D341Med (cell line): Measurements from ENCODE around the gene POLD2.
A peak's percentile ranks its signal among the peaks of the same experiment; 100 is the strongest.

Experiments
- DNase-seq: peaks from one replicate; pipeline ENCODE4 v3.0.0; 2012; ENCODE audit warnings: low spot score

Gene POLD2

GRCh38 chr7:44152971-44153947 lies 29.9 kb upstream of the POLD2 start:
- no peak for DNase-seq

- DNase-seq, result no peak
Observed at GRCh38 chr7:44151956-44152355, 28.6 kb upstream of the POLD2 start.

GRCh38 chr7:44150966-44151941 lies 27.9 kb upstream of the POLD2 start:
- DNase-seq, result no peak

- no peak for DNase-seq
Observed at GRCh38 chr7:44150466-44150832, 27.1 kb upstream of the POLD2 start.

GRCh38 chr7:44149571-44150465 lies 26.5 kb upstream of the POLD2 start:
- peak; percentile 20 for DNase-seq

GRCh38 chr7:44148961-44149536 lies 25.7 kb upstream of the POLD2 start:
- DNase-seq, result peak; percentile 12

- peak; percentile 12 for DNase-seq
Observed at GRCh38 chr7:44148166-44148565, 24.8 kb upstream of the POLD2 start.

GRCh38 chr7:44147026-44147991 lies 24.0 kb upstream of the POLD2 start:
- peak; percentile 35 for DNase-seq

- peak; percentile 74 for DNase-seq
Observed at GRCh38 chr7:44145969-44146911, 22.9 kb upstream of the POLD2 start.

GRCh38 chr7:44145479-44145968 lies 22.2 kb upstream of the POLD2 start:
- DNase-seq, result peak; percentile 35

- peak; percentile 27 for DNase-seq
Observed at GRCh38 chr7:44144968-44145478, 21.7 kb upstream of the POLD2 start.

GRCh38 chr7:44144426-44144967 lies 21.1 kb upstream of the POLD2 start:
- DNase-seq, result peak; percentile 14

- no peak for DNase-seq
Observed at GRCh38 chr7:44143646-44144250, 20.4 kb upstream of the POLD2 start.

GRCh38 chr7:44142028-44142427 lies 18.7 kb upstream of the POLD2 start:
- no peak for DNase-seq

GRCh38 chr7:44141221-44141850 lies 18.0 kb upstream of the POLD2 start, which contains the start of gene MYL7:
TSS of gene MYL7 (minus strand) at chr7:44141332. CDS start at chr7:44141305, 27 bp downstream.
- DNase-seq, result no peak

GRCh38 chr7:44140341-44140740 lies 17.0 kb upstream of the POLD2 start:
- DNase-seq, result no peak
